Activated CD8-positive, alpha-beta memory T cell treated with anti-CD3 and anti-CD28 coated beads for 48 hours (primary cell): ENCODE results near the gene SIDT1.

ENCODE experiments used
- DNase-seq, 3 experiments: peaks; one replicate each; pipeline ENCODE4 v3.0.0-alpha.2; 2020; ENCODE audit warnings: low read depth in 2 of 3, low spot score in 2 of 3

The SIDT1 gene

GRCh38 chr3:113531826-113532697 is at the start of gene SIDT1:
SIDT1 (plus strand) TSS chr3:113532555; CDS start chr3:113533022, 467 bp downstream.
- DNase-seq: peak in 2 of 3 experiments; percentile 12 to 30

GRCh38 chr3:113485161-113485609 is 47.2 kb upstream of the SIDT1 start:
- DNase-seq: no peak

DNA sequence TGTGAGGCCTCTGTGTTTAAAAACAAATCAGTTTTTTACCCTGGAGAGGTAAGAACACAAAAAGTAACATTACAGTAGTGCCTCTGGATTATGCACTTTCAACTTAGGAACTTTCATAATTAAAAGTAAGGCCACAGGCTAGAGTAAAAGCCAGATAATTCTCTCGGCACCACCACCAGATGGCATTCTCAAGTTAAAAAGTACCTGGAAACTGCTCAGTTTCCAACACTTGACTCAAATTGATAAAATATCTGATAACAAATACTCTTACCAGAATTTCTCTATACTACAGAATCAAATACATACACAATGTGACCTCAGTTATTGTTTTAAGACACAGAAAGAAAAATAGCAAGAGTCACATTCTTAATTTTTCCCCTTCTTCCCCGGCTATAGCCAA is 37.3 kb upstream of the SIDT1 start:
- no peak for DNase-seq

DNA sequence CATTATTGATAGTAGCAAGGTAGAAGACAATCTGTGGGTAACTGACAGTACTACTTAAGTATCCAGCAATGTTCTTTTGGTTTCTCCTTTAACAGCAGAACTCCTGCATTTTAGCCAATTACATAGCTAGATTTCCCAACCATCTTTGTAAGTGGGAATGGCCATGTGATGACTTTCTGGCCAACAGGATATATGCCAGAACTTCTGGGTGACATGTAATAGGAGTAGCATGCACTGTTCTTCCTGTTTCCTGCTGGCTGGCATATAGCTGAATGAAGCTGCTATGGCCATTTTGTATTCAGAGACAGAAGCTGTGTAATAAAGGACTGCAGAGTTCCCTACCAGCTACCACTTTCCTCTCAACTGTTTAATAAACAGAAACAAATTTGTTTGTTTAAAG is 35.4 kb upstream of the SIDT1 start:
- no peak for DNase-seq

- DNase-seq: no peak
Measured at GRCh38 chr3:113498221-113499005, 33.9 kb upstream of the SIDT1 start.

- DNase-seq: no peak
Measured at GRCh38 chr3:113499081-113499480, 33.3 kb upstream of the SIDT1 start.

DNA sequence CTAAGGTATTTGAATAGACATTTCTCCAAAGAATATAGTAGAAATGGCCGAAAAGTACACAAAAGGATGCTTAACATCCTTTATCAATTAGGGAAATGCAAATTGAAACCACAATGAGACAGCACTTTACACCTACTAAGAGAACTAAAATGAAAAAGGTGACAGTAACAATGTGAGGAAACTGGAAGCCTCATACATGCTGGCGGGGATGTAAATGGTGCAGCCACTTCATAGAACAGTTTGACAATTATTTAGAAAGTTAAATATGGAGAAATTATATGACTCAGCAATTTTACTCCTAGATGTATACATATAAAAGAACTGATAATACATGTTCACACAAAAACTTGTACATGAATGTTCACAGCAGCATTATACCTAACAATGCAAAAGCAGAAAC is 30.8 kb upstream of the SIDT1 start:
- DNase-seq: no peak

DNA sequence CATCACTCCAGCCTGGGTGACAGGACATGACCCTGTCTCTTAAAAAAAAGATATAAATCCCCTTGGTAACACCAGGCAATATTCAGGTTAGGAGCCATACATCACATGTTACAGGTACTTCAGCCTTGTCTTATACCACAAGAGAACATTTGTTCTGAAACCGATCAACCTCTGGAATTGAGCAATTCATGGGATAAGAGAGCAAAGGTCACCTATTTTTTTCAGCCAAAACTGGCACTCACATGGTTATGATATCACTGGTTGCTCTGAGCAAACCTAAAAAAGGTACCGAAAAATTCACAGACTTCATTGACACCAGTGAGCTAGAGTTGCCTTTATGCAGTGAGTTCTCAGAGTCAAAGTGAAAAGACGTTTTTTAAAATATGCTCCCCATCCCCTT is 26.5 kb upstream of the SIDT1 start:
- no peak for DNase-seq

GRCh38 chr3:113507501-113508067 is 24.8 kb upstream of the SIDT1 start:
- no peak for DNase-seq

DNA sequence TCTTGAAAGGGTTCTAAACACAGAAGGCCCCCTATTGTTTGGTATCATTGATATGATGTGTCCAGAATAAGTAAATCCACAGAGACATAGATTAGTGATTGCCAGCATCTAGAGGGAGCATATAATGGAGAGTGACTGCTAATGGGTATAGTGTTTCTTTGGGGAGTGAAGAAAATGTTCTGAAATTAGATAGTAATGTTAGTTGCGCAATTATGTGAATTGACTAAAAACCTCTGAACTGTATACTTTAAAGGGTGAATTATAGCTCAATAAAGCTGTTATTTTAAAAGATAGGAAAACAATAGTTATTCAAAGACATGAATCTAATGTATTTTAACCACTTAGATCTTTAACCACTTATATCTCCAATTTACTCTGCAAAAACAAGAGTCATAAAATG is 23.4 kb upstream of the SIDT1 start:
- DNase-seq: no peak

GRCh38 chr3:113514265-113514769 is 18.0 kb upstream of the SIDT1 start:
- DNase-seq: no peak

DNA sequence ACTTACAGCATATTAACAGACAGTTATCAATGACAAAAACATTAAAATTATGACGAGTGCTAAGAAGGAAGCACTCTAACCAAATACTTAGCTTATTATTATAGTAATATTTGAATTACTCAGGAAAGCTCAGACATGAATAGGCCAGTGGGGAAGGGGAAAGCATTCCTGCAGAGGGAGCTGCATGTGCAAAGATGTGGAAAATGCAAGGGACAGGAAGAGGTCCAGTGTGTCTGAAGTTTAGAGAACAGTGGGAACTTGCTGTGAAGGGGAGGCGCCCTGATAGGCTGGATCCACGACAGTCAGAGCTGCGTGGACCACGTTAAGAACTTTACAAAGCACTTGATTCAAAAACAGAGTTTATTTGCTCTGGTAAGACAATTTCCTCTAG is 16.2 kb upstream of the SIDT1 start:
- DNase-seq: no peak

GRCh38 chr3:113521981-113522380 is 10.4 kb upstream of the SIDT1 start:
- DNase-seq: no peak

GRCh38 chr3:113523241-113523640 is 9.1 kb upstream of the SIDT1 start:
- no peak for DNase-seq

DNA sequence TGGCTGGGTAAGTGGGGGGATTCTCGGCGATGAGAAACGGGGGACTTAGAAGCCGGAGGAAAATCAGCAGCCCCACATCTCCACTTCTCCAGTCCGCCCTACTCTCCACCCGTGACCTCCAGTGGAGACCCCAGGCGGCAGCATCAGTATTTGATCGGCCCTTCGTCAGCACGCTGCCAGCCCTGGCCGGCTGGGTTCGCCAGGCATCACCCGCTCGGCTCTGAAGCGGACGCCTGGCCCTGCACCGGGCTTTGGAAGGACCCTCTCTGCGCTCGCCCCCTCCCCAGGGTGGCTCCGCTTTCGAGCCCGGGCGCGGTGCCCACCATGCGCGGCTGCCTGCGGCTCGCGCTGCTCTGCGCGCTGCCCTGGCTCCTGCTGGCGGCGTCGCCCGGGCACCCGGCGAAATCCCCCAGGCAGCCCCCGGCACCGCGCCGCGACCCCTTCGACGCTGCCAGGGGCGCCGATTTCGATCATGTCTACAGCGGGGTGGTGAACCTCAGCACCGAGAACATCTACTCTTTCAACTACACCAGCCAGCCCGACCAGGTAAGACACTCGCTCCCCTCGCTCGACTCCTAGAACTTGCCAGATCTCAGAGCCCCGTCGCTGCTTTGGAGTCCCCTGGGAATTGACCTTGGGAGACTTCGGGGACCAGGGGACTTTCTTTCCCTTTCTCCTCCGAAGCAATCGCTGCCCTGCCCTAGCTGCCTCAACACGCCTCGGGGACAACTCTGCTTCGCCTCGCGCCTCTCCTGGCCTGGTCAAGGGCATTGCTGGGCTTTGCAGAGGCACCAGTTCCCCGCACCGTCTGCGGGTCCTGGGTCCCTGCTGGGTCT is 561 bp downstream of the SIDT1 start:
- DNase-seq: peak; percentile 18 to 35 (median 23)

GRCh38 chr3:113533534-113533892 is 1.2 kb downstream of the SIDT1 start:
- DNase-seq: no peak

GRCh38 chr3:113534365-113534764 is 2.0 kb downstream of the SIDT1 start:
- no peak for DNase-seq

DNA sequence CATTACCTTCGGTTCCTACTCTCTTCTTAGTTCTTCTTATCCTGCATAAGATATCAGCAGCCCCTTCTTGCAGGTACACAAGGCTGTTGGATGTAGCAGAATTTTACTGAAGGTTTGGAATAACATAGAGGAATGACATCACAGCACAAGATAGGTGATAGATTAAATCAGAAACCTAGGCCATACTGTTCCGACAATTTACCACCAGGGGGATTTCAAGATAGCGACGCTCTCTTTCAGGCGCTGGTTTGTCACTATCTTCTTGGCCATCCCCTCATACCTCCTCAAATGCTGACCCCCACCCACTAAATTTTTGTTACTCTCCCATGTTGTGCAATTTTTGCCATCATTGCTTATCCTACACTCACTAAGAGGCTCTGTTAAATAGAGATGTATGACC is 3.5 kb downstream of the SIDT1 start:
- no peak for DNase-seq

DNA sequence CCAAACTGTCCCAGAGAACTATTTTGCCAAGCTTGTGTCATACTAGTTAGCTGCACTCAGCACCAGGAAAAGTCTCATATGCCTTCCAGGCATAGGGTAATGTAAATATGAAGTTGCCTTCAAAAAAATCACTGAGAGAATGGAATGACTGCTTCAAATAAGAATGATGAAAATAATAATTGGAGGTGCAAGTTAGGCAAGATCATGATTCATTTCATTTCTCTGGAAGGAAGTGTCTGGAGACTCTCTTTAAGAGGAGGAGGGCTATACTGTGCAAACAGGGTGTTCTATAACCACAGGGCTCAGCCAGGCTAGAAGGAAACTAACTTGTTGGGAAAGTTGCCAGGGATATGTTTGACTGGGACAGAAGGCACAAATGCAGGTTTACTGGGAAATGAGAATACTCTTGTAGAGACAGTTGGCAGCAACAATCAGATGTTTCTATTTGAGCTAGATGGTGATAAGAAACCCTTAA is 4.3 kb downstream of the SIDT1 start:
- no peak for DNase-seq

- no peak for DNase-seq
Measured at GRCh38 chr3:113537155-113537554, 4.8 kb downstream of the SIDT1 start.

DNA sequence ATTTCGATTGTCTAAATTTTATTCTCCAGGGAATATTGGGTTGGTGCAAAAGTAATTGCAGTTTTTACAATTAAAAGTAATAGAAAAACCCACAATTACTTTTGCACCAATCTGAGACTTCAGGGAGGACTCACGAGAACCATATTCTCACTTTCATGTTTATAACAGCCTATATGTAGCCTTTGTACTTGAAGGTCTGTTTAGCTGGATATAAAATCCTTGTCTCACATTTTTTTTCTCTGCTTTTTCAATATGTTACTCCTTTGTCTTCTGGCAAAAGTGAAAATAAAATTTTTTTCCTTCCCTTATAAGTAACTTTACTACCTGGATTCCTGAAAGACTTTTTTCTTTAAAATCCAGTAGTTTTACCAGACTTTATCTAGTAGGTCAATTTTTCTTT is 9.2 kb downstream of the SIDT1 start:
- no peak for DNase-seq
